ENCODE measurements around the gene OTOP2. TPM values are rescaled to one million over a fixed set of nuclear protein-coding genes. Genes with fewer than 3 reads are reported as not detected.
A peak's percentile ranks its signal among the peaks of the same experiment; 100 is the strongest.
"Not testable (repeated sequence)": the region's sequence is repeated elsewhere in the genome, so short reads cannot be mapped to it uniquely, and the experiment has no call there.

OTOP2 gene
- total RNA-seq, 1 experiment from 2014 or later = not detected

DNA sequence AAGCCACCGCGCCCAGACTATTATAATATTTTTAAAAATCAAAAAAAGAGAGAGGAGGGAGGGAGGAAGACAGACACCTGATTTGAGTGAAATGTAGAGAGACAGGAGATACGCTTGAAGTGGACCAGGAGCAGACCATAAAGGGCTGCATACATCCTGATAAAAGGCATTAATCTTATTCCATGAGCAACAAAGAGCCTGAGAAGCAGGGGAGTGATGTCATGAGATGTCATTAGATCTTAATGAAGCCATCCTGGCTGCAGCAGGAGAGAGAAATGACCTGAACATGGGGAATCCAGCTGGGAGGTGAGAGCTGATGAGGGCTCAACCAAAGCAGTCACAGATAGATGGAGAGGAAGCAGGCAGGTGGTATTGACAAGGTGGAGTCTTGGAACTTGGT is 53.7 kb downstream of the OTOP2 start:
- DNase-seq = no peak
- no peaks in the 10 kb centered on the region for H3K36me3 ChIP-seq (replicated peaks; ENCODE audit: control insufficient read depth, insufficient read depth, low read length)
- H3K4me3 ChIP-seq (ENCODE audit: insufficient read depth, low read depth, low read length) = no peak overlapping the region
- H3K27me3 ChIP-seq (ENCODE audit: control insufficient read depth, insufficient read depth, low read length) = peaks cover 28% of the 10 kb centered on the region

DNA sequence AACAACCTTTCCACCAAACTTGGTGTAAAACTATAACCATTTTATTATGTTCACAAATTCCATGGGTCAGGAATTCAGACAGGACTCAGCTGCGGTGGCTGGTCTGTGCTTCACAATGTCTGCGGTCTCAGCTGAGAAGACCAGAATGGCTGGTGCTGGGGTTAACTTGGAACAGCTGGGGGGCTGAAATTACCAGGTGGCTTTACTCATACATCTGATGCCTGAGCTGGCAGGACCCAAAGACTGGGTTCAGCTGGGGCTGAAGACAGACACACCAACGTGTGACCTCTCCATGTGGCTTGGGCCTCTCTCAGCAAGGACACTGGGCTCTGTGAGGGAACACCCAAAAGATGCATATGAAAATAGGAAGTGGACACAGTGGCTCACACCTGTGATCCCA is 54.2 kb downstream of the OTOP2 start:
- no peak for DNase-seq
- no peak overlapping the region for H3K4me3 ChIP-seq (ENCODE audit: insufficient read depth, low read depth, low read length)
- H3K36me3 ChIP-seq (replicated peaks; ENCODE audit: control insufficient read depth, insufficient read depth, low read length) = no peaks in the 10 kb centered on the region
- peaks cover 23% of the 10 kb centered on the region for H3K27me3 ChIP-seq (ENCODE audit: control insufficient read depth, insufficient read depth, low read length)

DNA sequence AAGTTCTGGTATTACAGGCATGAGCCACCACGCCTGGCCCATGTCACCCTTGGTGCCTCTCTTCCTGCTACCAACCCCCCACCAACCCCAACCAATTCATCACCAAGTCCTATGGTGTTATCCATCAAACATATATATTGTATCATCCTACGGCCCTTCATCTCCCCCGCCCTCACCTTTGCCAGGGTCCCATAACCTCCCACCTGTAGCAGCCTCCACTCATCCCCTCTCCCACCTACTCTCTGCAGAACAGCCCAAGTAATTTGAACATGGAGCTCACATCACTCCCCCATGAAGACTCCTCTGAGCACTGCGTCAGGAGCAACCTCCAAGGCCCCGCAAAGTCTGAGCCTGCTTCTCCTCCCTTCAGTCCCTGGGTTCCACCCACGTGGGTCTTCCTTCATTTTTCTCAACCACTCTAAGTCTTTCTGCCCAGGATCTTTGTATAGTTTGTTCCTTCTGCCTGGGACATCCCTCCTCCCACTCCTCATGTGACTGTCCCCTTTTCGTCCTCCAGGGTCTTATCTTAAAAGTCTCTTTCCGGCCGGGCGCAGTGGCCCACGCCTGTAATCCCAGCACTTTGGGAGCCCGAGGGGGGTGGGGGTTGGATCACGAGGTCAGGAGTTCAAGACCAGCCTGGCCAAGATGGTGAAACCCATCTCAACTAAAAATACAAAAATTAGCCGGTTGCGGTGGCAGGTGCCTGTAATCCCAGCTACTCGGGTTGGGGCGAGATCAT is 55.5 kb downstream of the OTOP2 start:
- DNase-seq = no peak
- Histone ChIP-seq H3K36me3 (replicated peaks; ENCODE audit: control insufficient read depth, insufficient read depth, low read length) (no peaks in the 10 kb centered on the region), H3K27me3 (ENCODE audit: control insufficient read depth, insufficient read depth, low read length) (peaks cover 13% of the 10 kb centered on the region)

DNA sequence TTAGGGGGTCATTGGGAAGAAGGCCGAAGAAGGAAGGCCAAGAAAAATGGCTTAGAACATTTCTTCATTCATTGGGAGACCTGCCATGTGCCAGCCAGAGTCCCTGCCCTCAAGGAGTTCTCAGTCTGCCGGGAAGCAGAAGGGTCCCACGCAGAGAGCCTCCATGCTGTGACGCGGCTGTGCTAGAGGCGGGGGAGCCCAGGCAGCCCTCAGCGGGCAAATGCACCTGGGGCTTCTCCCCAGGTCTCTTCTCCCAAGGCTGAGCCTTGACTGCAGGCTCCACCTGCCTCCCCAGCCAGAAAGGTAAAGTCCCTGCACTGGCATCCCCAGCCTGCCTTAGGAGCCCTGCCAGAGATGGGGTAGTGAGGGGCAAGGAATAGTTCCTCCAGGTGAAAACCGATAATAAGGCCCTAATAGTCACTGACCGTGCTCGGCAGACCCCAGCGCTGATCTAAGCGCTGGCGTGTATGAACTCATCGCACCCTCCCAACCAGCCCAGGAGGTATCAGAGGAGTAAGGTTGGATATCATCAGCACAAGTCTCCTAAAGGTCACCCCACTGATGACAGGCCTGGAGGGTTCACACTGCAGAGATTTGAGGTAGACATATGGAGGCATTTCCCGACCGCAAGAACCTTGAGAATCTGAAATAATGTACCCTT is 57.4 kb downstream of the OTOP2 start:
- H3K36me3 ChIP-seq (replicated peaks; ENCODE audit: control insufficient read depth, insufficient read depth, low read length) = no peaks in the 10 kb centered on the region
- peak overlapping the region; percentile 91 for H3K4me3 ChIP-seq (ENCODE audit: insufficient read depth, low read depth, low read length)
- H3K27me3 ChIP-seq (ENCODE audit: control insufficient read depth, insufficient read depth, low read length) = peaks cover 5% of the 10 kb centered on the region; the same call in 1 of the 2 replicates
- DNase-seq = peak; percentile 55

More for the DNA sequence above, 55.5 kb downstream of the OTOP2 start:
- H3K4me3 ChIP-seq (ENCODE audit: insufficient read depth, low read depth, low read length) = no peak overlapping the region

GRCh38 chr17:74981979-74982662 is 58.0 kb downstream of the OTOP2 start:
- H3K27me3 ChIP-seq (ENCODE audit: control insufficient read depth, insufficient read depth, low read length) = peaks cover 5% of the 10 kb centered on the region; the same call in 1 of the 2 replicates
- peak overlapping the region; percentile 91 for H3K4me3 ChIP-seq (ENCODE audit: insufficient read depth, low read depth, low read length)
- peak; percentile 97 for DNase-seq

GRCh38 chr17:74982663-74983313 is 58.7 kb downstream of the OTOP2 start:
- H3K4me3 ChIP-seq (ENCODE audit: insufficient read depth, low read depth, low read length) = peak overlapping the region; percentile 91
- not testable (repeated sequence) for H3K27me3 ChIP-seq (ENCODE audit: control insufficient read depth, insufficient read depth, low read length); H3K36me3 ChIP-seq (replicated peaks; ENCODE audit: control insufficient read depth, insufficient read depth, low read length)
- DNase-seq = peak; percentile 77

More at GRCh38 chr17:74981979-74982662, 58.0 kb downstream of the OTOP2 start:
- no peaks in the 10 kb centered on the region for H3K36me3 ChIP-seq (replicated peaks; ENCODE audit: control insufficient read depth, insufficient read depth, low read length)

Other genes with a start within 250 kb of the OTOP2 start
- gene CD300LF, start 211.3 kb upstream of the OTOP2 start, total RNA-seq (2014; rRNA removed; shearing (Covaris generic)) = not detected in 2 replicates
- 2.5 and 3.5 TPM in 2 replicates for gene RAB37, start 187.0 kb upstream of the OTOP2 start, total RNA-seq (2014; rRNA removed; shearing (Covaris generic))
- 63.1 and 79.1 TPM in 2 replicates for gene NHERF1, start 175.6 kb upstream of the OTOP2 start, total RNA-seq (2014; rRNA removed; shearing (Covaris generic))
- 47.9 and 73.3 TPM in 2 replicates for gene NAT9, start 147.9 kb upstream of the OTOP2 start, total RNA-seq (2014; rRNA removed; shearing (Covaris generic))
- not detected in 2 replicates for gene GRIN2C, start 64.4 kb upstream of the OTOP2 start, total RNA-seq (2014; rRNA removed; shearing (Covaris generic))
- gene FDXR, start 51.3 kb upstream of the OTOP2 start, total RNA-seq (2014; rRNA removed; shearing (Covaris generic)) = 4.9 and 9.7 TPM in 2 replicates
- 0.52 TPM in 1 of 2 replicates, not detected in the other for gene FADS6, start 30.6 kb upstream of the OTOP2 start, total RNA-seq (2014; rRNA removed; shearing (Covaris generic))
- gene USH1G, start 1.0 kb upstream of the OTOP2 start, total RNA-seq (2014; rRNA removed; shearing (Covaris generic)) = 0.59 and 1.3 TPM in 2 replicates
- gene OTOP3, start 11.6 kb downstream of the OTOP2 start, total RNA-seq (2014; rRNA removed; shearing (Covaris generic)) = not detected in 2 replicates
- 2.1 and 7.8 TPM in 2 replicates for gene HID1, start 48.5 kb downstream of the OTOP2 start, total RNA-seq (2014; rRNA removed; shearing (Covaris generic))
- 23.5 and 25.9 TPM in 2 replicates for gene CDR2L, start 63.4 kb downstream of the OTOP2 start, total RNA-seq (2014; rRNA removed; shearing (Covaris generic))
- gene MRPL58, start 88.4 kb downstream of the OTOP2 start, total RNA-seq (2014; rRNA removed; shearing (Covaris generic)) = 62.0 and 68.4 TPM in 2 replicates
- gene ATP5PD, start 122.7 kb downstream of the OTOP2 start, total RNA-seq (2014; rRNA removed; shearing (Covaris generic)) = 399 and 432 TPM in 2 replicates
- 34.9 and 41.0 TPM in 2 replicates for gene KCTD2, start 123.0 kb downstream of the OTOP2 start, total RNA-seq (2014; rRNA removed; shearing (Covaris generic))
- gene SLC16A5, start 163.7 kb downstream of the OTOP2 start, total RNA-seq (2014; rRNA removed; shearing (Covaris generic)) = 28.2 and 38.8 TPM in 2 replicates
- 6.2 and 9.5 TPM in 2 replicates for gene ARMC7, start 185.7 kb downstream of the OTOP2 start, total RNA-seq (2014; rRNA removed; shearing (Covaris generic))
- gene NT5C, start 207.5 kb downstream of the OTOP2 start, total RNA-seq (2014; rRNA removed; shearing (Covaris generic)) = 106 and 118 TPM in 2 replicates
- gene JPT1, start 230.2 kb downstream of the OTOP2 start, total RNA-seq (2014; rRNA removed; shearing (Covaris generic)) = 410 and 454 TPM in 2 replicates